HG02885 (cell line): ENCODE results near the gene LHFPL3.

Source experiments
- ATAC-seq: cut with Tn5 transposase; IDR thresholded peaks from one replicate; pipeline ENCODE4 v1.9.1; 2021; ENCODE audit warnings: mild to moderate bottlenecking; ENCODE audit not compliant: unreplicated experiment, poor library complexity

The LHFPL3 gene

GRCh38 chr7:104823177-104823576 lies 494.8 kb downstream of the LHFPL3 start:
- no peak for ATAC-seq

- no peak for ATAC-seq
Observed at GRCh38 chr7:104825099-104825498, 496.7 kb downstream of the LHFPL3 start.

GRCh38 chr7:104826135-104826534 lies 497.7 kb downstream of the LHFPL3 start:
- no peak for ATAC-seq

DNA sequence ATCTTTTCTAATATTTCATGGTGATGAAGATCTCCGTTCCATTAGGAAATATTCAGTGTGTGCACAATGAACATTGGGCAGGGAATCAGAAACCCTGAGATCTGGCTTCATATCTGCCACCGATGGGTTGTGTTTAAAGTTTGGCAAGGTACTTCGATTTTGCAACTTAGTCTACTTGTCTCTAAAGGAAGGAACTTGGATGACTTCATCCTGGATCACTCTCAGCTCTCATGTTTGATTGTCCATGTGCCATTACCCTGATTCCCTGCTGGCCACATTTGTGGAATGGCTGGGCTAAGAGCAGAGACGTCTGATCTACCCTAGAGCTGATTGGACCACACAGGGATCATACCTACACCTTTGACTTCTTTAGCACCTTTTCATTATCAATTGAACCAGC lies 508.6 kb downstream of the LHFPL3 start:
- ATAC-seq = no peak

GRCh38 chr7:104838537-104839299 lies 510.3 kb downstream of the LHFPL3 start:
- ATAC-seq = no peak

- no peak for ATAC-seq
Observed at GRCh38 chr7:104839842-104840241, 511.4 kb downstream of the LHFPL3 start.

DNA sequence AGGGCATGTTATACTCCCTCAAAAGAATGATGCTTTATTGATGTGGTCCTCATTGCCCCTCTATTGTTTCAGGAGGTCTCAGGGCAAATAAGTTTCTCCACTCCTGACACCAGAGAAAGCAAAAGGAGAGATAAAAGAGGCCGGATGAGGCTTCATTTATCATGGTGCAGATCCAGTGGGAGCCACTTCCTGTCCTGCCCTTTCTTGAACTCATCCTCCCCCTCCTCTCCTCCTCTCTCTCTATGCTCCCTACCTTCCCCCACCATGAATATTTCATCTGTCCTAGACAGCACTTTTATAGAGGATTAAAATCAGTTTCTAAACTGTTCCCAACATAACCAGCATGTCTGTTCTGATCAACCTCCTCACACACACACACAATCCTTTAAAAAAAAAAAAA lies 513.4 kb downstream of the LHFPL3 start:
- ATAC-seq = no peak

DNA sequence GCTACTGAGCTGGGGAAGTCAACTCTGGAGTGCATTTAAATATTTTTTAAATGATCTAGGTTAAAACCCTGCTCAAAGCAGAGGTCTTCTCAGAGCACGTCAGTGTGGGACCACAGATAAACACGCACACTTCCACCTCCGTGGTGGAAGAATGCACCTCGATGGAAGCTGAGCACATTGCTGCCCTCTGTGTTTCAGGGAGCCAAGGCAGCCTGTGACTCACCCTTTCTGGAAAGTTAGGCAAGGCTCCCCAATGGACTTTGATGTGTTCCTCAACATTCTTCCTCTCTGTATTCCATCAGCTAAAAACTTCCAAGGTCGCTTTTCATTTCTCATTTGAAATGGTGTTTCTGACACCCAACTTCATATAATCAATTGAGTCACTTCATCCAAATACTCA lies 514.8 kb downstream of the LHFPL3 start:
- no peak for ATAC-seq

DNA sequence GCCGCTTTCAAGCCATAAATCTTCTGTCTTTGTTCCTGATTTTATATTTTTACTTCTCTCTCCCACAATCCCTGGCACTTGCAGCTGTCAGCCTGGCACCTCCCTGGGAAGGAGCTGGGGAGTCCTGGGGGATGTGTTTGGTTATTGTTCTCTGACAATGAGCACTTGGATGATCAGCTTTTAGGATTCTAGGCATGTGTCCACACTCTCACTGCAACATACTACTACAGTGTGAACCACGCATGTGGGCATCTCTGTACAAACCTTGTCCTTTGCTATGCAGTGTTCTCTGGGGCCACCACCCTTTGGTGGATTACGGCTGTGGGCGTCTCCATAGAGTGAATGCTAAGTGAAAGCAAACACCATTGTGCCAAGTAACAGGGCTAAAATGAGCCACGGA lies 517.2 kb downstream of the LHFPL3 start:
- no peak for ATAC-seq

- ATAC-seq = no peak
Observed at GRCh38 chr7:104846731-104847130, 518.3 kb downstream of the LHFPL3 start.

GRCh38 chr7:104848138-104848990 lies 520.0 kb downstream of the LHFPL3 start:
- ATAC-seq = peak; percentile 58

DNA sequence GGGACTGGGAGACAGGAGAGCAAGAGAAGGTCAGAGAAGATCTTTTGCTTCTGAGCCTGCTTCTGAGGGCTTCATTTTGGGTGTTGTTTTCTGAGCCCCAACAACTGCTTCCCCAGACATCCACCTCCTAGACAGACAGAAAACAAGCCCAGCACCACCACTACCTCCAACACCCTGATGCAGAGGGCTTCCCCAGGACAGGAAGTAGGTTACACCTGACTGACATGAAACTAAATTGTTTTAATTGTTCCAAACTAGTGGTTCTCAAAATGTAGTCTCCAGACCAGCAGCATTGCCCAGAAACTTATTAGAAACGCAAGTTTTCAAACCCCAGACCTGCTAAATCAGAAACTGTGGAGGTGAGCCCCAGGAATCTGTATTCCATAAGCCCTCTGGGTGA lies 522.0 kb downstream of the LHFPL3 start:
- no peak for ATAC-seq

DNA sequence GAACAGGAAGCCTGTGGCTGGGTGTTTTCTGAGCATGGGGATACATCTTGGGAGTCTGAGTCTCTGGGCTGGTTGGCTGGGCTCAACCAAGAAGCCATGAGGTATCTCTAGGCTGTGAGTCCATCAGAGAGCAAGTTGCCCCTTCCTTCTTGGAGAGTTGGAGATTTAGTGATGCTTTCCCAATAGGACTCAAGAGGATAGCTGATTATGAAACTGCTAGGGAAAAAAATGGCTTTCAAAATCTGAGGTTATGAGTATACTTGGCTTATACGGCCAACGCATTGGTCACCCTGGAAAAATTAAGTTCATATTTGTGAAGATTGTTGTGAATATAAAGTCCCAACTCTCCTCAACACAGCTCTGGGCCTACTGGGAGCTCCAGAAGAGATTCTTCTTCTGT lies 522.9 kb downstream of the LHFPL3 start:
- ATAC-seq = no peak

DNA sequence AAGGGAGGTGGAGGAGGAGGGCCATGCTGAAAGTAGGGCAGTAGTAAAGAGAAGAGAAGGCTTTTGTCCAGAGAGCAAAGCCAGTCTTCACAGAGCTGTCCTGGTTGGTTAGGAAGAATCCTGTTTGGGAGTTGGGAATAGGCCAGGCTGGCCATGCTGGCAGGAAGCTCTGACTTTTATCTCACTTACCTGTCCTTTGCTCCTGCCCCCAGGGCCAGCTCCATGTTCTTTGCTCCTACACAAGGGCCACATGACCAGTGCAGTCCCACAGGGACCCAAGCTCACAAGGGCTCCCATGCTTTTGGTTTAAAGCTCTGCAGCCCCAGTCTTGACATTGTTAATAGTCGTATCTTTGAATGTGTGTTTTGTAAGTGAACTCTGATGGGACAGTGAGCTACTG lies 524.0 kb downstream of the LHFPL3 start:
- ATAC-seq = no peak

- no peak for ATAC-seq
Observed at GRCh38 chr7:104855861-104856260, 527.5 kb downstream of the LHFPL3 start.

DNA sequence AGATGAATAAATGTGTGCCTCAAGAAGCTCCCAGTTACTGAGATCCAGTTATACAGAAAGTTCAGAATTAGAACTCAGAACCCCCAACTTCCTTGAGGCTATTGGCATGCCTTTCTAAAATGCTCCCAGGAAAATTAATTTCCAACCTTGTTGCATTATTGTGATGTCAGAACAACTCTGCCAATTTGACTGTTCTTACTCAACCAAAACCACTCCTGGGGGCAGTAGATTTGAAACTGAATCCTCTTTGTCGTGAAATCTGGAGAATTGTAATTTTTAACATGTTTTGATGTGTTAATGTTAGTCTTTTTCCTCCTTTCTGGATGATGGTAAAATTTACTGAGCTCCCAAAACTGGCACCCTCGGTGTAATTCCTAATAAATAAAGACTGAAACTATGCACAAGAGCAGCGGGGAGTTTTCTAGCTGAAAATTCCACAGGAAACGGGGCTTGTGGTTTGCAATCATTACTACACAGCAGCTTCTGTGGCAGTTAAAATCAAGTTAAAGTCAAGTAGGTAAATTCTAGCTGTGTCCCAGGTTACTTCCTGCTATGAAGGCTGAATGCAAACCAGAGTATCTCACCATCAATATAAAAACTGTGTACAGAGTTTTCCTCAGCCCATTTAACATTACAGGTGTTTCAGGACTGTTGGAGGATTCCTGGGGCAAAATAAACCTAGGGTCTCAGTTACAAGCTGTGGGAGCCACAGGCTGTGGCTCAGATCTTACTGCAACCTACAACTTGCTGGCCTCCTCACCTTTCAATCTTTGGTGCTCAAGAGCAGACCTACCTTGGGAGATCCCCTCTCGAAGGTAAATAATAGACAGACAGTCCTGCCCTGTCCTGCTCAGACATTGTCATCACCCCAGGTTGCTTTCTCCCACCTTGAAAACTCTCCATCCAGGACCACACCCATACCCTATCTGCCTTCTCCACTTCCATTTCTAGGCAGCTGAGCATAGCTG lies 529.3 kb downstream of the LHFPL3 start:
- ATAC-seq = peak; percentile 55

DNA sequence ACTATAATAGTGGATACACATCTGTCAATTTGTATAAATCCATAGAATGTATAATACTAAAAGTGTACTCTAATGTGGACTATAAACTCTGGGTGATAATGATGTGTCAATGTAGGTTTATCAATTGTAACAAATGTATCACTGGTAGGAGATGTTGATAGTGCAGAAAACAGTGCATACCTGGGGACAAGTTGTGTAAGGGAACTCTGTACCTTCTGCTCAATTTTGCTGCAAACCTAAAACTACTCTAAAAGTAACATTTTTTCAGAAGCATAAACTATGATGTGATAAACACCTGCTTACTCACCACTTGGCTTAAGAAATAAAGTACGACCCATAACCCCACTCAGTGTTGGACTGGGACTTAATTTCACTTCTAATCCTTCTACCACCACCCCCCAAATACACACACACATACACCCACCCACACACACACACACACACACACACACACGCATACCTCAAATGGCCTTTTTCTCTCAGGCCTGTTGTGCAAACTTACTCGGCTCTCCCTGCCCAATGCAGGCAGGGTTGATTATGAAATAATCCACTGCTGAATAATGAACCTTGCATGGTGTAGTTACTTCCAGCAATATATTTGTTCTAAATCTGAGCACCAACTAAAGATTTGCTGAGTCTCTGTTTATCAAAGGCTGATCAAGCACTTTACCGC lies 531.5 kb downstream of the LHFPL3 start:
- ATAC-seq = no peak

GRCh38 chr7:104861729-104862390 lies 533.5 kb downstream of the LHFPL3 start:
- ATAC-seq = no peak

- no peak for ATAC-seq
Observed at GRCh38 chr7:104862719-104863118, 534.3 kb downstream of the LHFPL3 start.
